AG08395 (cell line): ENCODE data around the gene HCN3.
A peak's percentile ranks its signal among the peaks of the same experiment; 100 is the strongest.
"Not testable (repeated sequence)": the region's sequence is repeated elsewhere in the genome, so short reads cannot be mapped to it uniquely, and the experiment has no call there.

Source experiments
- DNase-seq: peaks from one replicate; pipeline ENCODE4 v3.0.0; 2012; ENCODE audit warnings: mixed read lengths, low spot score

The HCN3 gene

DNA sequence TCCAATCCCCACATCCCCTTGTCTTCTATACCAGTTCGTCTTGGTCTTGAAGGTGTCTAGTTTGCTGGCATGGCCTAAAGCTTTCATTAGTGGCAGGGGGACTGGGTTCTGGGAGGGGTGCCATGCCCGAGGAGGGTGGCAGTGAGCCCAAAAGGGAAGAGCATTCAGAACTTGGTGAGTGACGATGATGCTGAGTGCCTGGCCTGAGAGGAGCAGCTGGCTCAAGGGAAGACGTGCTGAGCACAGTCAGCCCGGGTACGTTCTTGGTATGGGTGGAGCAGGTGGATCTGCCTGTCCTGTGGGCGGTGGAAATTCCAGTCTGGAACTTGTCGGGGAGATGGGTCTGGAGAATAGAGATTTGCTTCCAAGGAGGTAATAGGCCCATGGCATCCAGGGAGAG, 36.0 kb downstream of the HCN3 start:
- no peak for DNase-seq

DNA sequence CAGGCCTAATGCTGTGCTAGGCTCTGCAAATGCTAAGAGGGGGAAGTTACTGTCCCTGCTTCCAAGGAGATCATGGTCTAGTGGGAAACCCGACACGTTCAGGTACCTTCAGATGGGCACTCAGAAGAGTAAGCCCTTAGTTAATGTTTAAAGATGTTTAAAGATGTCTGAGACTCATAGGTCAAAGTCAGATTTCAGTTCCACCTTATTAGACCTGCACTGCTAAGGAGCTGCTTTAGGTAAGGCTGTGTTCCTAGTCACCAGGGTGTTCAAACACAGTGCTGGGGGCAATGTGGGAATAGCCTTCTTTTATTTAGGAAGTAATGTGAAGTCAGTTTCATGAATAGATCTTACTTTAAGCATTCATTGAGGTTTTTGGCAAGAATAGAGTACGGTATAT, 39.7 kb downstream of the HCN3 start:
- DNase-seq: no peak

DNA sequence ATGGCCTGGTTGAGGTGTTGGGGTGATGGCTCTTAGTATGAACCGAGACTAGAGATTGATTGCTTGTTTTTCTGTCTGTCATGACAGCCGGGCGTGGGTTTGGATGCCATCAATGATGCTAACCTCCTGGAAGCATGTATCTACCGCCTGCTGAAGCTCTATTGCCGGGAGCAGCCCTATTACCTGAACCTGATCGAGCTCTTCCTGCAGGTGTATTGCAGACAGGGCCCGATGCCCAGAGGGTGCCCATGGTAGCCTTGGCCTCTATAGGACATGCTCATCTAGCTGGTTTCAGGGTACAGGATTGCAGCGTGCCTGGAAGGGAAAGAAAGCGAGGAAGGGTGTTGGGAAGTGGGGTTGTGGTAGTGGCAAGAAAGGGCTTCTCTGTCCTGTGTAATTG, 40.8 kb downstream of the HCN3 start:
- DNase-seq: no peak

DNA sequence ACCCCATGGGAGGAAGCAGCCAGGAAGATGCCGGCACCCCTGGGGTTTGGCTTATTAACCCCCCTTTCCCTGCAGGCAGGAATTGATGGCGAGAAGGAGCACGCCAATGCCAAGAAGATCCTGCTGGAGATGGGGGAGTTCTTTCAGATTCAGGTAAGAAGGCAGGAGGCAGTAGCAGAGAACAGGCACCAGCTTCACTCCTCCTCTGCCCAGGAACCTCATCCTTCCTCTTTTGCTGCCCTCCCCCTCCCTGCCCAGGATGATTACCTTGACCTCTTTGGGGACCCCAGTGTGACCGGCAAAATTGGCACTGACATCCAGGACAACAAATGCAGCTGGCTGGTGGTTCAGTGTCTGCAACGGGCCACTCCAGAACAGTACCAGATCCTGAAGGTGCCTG, 42.3 kb downstream of the HCN3 start:
- no peak for DNase-seq

DNA sequence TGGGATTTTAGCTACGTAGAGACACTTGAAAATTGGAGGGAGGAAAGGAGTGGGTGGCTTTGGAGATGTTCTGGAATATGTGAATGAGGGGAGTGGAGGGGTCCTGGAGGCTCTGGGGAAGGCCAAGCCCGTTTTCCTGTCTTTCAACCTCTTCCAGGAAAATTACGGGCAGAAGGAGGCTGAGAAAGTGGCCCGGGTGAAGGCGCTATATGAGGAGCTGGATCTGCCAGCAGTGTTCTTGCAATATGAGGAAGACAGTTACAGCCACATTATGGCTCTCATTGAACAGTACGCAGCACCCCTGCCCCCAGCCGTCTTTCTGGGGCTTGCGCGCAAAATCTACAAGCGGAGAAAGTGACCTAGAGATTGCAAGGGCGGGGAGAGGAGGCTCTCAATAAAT, 43.0 kb downstream of the HCN3 start:
- DNase-seq: no peak

DNA sequence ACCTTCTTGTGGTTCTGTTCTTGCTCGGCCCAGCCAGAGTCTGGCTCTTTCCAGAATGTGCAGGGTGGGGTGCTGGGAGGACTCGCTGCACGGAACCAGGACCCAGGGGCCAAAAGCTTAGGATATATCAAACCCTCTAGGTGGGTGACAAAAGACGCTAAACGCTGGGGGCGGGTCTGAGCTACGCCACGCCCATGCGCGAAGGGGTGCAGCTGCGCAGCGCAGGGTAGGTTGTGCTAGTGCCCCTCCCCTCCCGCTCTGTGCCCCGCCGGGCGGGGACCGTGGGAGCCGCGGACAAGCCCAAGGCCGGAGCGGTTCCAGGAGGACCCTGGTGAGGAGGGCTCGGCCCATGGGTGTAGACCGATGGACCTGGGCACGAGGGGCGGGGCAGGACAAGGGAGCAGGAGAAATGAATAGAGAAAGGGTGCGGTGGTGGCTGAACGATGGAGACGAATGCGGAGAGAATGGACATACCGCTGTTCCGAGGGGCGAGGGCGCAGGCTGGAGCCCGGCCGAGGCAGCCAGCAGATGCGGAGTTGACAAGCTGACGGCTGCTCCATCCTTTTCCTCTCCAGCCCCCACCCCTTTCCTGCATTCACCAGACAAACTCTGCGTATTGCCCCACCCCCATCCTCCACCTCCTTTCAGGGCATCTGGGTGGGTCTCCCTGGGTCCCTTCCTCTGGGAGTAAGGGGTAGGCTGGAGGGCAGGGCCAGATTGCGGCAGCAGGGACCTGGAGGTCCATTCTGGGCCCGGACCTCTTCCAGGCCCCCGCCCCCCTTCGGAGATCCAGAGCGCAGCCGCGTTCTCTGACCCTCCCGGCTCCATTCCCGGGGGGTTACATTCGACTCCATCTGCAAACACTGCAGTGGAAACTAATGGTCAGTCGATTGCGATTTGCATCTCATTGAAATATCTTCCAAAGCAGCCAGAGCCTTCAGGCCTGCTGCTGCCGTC, 43.7 kb downstream of the HCN3 start, which contains the start of gene RUSC1:
Gene RUSC1 (plus strand): TSS at position 234 of the 957 bp plus-strand sequence. CDS start 880 bp downstream, outside the sequence.
- DNase-seq: peak; percentile 79

DNA sequence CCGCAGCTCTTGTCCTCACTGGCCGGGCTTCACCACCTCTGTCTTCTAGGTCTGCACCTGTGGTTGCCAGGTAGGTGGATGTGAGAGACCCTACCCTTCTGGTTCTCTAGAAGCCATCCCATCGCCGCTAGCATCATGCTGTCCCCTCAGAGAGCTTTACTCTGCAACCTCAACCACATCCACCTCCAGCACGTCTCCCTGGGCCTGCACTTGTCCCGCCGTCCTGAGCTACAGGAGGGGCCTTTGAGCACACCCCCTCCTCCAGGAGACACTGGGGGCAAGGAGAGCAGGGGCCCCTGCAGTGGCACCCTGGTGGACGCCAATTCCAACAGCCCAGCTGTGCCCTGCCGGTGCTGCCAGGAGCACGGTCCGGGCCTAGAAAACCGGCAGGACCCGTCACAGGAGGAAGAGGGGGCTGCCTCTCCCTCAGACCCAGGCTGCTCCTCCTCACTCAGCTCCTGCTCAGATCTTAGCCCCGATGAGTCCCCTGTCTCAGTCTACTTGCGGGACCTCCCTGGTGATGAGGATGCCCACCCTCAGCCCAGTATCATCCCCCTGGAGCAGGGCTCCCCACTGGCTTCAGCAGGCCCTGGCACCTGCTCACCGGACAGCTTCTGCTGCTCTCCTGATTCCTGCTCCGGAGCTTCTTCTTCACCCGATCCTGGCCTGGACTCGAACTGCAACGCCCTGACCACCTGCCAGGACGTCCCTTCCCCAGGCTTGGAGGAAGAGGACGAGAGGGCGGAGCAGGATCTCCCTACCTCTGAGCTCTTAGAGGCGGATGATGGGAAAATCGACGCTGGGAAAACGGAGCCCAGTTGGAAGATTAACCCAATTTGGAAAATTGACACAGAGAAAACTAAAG, 44.6 kb downstream of the HCN3 start:
- no peak for DNase-seq

DNA sequence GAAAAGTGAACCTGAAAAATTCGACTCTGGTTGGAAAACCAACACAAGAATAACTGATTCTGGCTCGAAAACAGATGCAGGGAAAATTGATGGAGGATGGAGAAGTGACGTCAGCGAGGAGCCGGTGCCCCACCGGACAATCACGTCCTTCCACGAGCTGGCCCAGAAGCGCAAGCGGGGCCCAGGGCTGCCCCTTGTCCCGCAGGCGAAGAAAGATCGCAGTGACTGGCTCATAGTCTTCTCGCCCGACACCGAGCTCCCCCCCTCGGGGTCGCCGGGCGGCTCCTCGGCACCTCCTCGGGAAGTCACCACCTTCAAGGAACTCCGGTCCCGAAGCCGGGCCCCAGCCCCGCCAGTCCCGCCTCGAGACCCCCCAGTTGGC, 45.3 kb downstream of the HCN3 start:
- DNase-seq: peak; percentile 32

DNA sequence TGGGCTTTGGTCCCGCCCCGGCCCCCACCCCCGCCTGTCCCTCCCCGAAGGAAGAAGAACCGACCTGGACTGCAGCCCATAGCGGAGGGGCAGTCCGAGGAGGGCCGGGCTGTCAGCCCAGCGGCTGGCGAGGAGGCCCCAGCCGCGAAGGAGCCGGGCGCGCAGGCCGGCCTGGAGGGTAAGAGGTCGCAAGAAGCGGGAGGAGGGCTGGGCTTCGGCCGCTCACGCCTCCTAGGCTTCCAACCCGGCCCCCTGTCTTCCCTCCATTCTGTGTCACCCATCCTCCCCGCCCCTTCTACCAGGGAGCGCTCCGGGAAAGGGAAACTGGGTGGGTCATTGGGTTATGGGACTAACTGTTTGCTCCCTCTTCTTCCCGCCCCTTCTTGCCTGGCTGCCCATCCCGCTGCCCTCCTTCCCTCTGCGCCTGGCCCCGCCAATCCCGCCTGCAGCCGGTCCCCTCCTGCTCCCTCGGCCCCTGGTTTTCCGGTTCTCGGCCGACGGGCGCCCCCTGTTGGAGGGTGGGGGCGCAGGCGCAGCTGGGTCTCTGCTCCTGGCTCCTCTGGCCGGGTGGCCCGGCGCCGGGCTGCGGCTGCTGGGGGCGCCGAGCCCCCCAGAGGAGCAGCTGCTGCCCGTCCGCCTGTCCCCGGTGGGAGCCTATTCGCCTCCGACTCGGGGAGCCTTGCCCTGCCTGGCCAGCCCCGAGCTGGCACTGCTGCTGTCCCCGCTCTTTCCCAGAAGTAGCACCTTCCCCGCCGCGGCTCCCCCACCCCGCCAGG, 45.9 kb downstream of the HCN3 start:
- peak; percentile 94 for DNase-seq

DNA sequence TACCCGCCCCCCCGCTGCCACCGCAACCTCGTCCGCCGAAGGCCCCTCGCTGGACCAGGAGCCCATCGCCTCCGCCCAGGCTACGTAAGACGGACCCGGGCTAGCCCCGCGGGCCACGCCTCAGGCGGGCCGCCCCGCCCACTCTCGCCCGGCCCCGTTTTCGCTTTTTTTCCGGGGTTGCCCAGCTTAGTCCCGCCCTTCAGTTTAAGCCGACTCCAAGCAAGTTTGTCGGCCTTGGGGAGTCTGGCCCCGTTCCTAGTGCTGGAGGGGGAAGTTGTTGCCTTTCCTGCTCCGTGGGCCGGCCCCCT, 46.4 kb downstream of the HCN3 start:
- peak; percentile 86 for DNase-seq

DNA sequence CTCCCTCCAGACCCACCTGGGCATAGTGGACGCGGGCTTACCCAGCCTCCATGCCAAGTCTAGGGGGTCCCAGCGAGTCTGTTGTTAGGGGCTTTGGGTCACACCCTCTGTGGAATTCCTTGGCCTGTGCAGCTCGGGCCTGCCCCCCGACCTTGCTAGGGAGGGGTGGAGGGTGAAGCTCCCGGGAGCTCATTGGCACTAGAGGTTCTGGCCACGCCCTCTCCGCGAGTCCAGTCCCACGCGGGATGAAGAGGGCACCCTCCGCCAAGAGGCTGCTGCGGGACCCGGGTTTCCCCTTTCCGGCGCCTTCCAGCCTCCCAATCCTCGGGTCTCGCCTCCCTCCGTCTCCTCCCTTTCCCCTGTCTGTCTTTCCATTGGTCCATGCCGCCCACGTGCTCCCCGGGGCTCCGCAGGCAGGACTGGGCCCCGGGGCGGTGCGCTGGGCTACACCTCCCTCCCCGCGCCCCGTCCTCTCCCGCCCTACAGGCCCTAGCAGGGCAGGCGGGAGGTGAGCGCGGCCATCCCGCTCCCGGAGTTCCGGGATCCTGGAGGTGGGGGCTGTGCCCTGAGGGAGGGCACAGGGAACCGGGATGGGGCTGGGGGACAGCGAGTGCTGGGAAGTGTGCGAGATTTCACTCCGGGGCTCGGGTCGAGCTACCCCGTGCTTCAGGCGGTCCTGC, 46.9 kb downstream of the HCN3 start:
- DNase-seq: peak; percentile 97

DNA sequence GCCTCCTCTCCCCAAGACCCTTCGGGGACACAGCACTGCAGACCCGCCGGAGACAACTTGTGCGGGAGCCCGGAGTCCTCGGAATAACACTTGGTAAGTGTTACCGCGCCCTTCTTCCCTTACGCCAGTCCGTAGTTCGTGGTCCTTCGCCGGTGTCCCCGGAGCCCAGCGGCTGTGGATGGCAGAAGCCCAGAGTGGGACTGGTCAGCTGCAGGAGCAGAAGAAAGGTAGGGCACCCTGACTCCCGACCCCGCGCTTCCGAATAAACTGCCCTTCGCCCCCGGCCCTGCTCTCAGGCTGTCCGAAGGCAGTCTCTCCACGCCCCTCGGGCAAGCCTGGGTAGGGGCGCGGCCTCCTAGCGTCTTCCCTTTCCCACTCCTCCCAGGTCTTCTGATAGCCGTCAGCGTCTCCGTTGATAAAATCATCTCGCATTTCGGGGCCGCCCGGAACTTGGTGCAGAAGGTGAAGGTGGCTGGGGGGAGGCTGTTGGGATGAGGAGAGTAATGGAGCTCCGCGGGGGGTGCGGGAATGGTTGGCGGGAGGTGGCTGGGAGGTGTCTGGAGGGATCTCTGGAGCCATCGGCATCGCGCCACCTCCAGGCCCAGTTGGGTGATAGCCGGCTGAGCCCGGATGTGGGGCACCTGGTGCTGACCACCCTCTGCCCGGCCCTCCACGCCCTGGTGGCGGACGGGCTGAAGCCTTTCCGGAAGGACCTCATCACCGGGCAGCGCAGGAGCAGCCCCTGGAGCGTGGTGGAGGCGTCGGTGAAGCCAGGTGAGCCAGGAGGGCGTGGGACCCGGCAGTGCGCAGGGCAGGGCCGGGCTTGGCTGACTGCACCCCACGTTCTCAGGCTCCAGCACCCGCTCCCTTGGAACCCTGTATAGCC, 47.7 kb downstream of the HCN3 start:
- peak; percentile 65 for DNase-seq

DNA sequence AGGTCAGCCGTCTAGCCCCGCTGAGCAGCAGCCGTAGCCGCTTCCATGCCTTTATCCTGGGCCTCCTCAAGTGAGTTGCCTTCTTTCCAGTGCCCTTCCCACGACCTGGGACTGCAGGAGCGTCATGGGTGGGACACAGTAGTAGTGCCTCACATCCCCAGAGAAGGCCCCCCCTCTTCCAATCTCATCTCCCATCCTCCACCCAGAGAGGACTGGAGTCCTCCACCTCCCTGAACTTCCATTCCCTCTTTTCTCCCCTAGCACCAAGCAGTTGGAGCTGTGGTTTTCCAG, 48.3 kb downstream of the HCN3 start:
- DNase-seq: no peak

DNA sequence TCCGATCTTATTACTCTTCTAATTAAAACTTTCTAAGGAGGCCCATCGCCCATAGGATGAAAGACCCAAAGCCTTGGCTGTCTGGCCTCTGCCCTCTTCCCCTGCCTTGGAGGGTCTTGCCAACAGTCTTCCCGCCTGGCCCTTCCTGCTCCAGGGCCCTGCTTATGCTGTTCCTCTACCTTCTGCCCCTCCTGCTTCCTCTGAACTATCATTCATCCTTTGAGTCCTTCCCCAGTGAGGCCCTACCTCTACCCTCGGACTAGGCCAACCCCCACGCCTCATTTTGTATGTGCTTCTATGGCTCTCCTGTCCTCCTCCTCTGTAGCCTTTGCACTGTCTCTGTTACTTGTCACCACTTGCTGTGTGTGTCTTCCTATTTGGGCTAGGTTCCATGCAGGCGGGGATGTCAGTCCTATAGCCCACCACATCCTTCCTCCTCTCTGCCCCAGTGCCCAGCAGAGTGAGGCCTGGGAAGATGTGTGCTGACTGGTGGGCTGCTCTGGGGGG, 48.8 kb downstream of the HCN3 start:
- DNase-seq: no peak

DNA sequence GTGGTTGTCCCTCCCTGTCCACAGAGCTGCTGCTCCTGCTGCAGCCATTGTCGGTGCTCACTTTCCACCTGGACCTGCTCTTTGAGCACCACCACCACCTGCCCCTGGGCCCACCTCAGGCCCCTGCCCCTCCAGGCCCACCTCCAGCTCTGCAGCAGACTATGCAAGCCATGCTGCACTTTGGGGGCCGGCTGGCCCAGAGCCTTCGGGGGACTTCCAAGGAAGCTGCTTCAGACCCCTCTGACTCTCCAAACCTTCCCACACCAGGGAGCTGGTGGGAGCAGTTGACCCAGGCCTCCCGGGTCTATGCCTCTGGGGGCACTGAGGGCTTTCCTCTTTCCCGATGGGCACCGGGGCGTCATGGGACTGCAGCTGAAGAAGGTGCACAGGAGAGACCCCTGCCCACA, 49.4 kb downstream of the HCN3 start:
- no peak for DNase-seq

DNA sequence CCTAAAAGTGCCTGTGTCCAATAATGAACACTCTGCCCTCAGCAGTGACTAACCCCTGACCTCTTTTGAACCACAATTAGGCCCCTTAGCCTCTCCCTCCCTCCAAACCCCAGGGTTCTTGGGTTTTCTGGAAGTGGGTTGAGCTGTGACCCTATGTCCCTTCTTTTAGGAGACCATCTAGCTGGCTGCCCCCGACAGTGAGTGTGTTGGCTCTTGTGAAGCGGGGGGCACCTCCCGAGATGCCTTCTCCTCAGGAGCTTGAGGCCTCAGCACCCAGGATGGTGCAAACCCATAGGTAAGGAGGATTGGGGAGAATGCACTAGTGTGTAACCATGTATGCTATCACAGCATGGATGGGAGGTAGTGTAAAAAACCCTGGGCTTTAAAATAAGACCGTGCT, 50.7 kb downstream of the HCN3 start:
- no peak for DNase-seq

DNA sequence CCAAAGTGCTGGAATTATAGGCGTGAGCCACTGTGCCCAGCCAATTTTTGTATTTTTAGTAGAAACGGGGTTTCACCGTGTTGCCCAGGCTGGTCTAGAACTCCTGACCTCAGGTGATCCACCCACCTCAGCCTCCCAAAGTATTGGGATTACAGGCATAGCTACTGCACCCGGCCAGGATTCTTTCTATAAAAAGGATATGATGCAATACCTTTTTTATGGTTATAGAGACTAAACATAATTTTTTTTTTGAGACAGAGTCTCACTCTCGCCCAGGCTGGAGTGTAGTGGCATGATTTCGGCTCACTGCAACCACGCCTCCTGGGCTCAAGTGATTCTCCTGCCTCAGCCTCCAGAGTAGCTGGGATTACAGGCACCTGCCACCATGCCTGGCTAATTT, 51.6 kb downstream of the HCN3 start:
- not testable (repeated sequence) for DNase-seq

DNA sequence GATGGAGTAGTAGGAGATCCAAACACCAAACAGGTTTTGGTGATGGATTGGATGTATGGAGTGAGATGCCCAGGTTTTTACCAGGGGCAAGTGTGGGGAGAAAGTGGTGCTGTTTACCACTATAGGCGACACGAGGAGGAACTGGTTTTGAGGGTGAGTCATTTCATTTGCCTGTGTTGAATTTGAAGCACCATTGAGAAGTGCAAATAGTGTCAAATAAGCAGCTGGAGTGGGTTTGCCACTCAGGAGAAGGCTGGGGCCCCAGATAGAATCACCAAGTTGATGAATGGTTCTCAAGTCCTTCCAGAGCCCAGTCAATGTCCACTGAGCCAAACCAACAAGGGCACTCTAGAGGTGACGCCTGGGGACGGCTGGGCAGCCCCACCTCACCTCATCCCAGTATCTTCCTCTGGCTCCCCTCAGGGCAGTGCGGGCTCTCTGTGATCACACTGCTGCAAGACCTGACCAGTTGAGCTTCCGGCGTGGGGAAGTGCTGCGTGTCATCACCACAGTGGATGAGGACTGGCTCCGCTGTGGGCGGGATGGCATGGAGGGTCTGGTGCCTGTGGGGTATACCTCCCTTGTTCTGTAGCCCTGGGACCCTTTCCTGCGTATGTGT, 52.8 kb downstream of the HCN3 start:
- no peak for DNase-seq

DNA sequence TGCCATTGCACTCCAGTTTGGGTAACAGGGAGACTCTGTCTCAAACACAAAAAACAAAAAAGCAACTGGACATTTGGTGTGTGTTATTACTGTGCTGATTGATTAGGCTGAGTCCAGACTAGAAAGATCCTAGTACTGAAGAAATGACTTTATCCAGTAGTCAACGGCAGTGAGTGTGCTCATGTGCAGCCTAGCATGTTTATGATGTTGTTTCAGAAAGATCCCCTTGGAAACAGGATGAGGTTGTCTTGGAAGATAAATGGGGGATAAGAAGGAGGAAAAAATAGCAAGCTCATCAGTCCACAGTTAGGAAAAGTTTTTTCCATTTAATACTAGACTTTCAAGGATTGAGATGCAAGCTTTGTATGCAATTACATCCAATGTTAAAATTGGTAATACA, 57.7 kb downstream of the HCN3 start:
- DNase-seq: no peak
